Stimulated activated CD4-positive, alpha-beta T cell treated with anti-CD3 and anti-CD28 coated beads, Interleukin-2, amount 100 ng/mL, for 24 hours (primary cell): ENCODE data around the gene S1PR2.
A peak's percentile ranks its signal among the peaks of the same experiment; 100 is the strongest.
"Not testable (repeated sequence)": the region's sequence is repeated elsewhere in the genome, so short reads cannot be mapped to it uniquely, and the experiment has no call there.

Experiments used
- DNase-seq, 2 donors: peaks; one replicate each; pipeline ENCODE4 v3.0.0-alpha.2; 2020

The S1PR2 gene

DNA sequence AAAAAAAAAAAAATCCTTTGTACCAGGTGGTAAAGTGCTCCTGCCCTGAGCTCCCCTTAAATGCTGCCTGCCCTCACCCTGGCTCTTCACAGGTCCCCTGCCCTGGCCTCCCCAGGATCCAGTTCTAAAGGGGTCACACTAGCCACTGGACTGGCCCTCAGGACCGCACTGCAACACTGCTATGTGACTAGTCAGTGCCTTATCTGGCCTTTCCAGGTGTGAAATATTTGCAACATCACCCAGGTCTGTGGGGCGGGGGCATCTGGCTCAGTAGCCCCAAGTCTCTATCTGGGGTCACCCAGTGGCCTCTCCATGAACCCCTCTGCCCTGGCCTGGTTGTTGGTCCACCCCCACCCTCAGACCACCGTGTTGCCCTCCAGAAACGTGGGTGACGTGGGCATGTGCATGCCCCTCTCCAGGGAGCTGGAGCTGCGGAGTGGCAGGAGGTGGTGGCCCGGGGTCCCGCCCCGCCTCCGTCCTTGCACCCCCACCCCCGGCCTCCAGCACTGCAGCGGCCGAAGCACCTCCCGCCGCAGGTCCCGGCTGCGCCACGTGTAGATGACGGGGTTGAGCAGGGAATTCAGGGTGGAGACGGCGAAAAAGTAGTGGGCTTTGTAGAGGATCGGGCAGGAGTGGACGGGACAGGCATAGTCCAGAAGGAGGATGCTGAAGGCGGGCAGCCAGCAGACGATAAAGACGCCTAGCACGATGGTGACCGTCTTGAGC lies 7.5 kb downstream of the S1PR2 start:
- DNase-seq = no peak

DNA sequence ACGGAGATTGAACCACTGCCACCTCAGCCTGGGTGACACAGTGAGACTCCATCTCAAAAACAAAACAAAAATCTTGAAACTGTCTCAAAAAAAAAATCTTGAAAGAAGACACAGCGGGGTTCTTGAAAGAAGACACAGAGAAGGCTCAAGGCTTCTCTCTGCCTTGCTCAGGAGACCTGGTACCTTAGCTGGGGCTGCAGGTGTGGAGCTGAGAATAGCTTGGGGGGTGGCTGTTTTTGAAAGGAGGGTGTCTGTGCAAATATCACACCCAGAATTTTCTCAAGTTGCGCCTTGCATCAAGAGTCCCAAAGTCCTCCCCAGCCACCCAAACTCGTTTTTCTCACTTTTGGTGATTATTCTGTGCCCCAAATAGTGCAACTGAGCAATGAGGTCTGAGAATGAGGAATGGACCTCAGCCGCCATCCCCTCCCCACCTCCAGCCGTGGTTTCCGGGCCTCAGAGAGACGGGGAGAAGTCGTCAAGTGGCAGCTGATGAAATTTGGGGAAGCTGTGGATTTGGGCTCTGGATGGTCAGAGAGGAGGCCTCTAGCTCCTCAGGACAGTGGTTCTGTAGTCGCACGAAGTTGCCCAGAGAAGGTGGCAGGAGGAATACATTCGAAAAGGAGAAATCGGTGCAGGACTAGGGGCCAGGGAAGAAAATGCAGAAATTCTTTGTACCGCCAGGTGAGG lies 8.8 kb downstream of the S1PR2 start:
- DNase-seq = no peak

DNA sequence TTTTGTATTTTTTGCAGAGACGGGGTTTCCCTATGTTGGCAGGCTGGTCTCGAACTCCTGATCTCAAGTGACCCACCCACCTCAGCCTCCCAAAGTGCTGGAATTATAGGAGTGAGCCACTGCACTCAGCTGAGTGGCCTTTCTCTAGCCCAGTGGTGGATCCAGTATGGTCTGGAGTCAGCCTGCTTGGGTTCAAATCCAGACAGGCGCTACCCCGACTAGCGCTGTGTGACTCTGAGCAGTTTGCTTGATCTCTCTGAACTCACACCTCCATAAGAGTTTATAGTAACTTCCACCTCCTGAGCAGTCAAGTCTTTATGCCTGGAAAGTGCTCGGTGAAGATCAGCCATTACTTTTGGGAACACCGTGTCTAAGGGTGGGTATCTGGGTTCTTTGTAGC lies 10.4 kb downstream of the S1PR2 start:
- DNase-seq = no peak

DNA sequence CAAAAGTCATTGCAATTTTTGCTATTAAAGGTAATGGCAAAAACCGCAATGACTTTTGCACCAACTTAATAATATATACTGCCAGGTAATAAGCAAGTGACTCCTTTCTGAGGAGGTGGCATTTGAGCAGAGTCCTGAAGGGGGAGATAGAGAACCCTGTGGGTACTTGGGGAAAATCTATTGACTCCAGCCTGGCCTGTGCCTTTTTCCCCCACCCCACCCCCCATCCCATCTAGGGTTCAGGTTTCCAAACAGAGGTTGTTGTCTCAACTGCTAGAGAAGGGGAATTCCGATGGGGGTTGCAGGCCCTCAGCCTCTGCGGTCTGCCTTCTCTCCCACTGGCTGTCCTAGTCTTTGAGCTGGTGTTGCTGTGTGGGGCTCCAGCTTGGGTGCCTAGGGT lies 11.5 kb downstream of the S1PR2 start:
- DNase-seq = peak; percentile 21 to 37

DNA sequence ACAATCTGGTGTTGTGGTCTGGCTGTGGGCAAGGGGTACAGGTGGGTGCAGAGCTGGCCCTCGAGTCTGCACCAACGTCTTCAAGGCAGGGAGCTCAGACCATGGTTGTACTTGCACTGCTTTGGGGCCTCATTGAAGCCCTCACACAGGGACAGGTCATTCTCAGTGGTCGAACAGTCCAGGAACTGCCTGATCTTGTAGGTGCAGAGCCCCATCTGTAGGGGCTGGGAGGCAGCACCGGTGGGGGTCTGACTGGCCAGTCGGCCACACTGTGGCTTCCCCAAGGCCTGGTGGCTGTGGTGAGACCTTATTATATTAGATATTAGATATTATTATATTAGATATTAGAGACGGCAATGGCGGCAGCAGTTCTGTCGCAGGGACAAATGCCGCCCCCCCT lies 14.0 kb downstream of the S1PR2 start:
- DNase-seq = no peak

DNA sequence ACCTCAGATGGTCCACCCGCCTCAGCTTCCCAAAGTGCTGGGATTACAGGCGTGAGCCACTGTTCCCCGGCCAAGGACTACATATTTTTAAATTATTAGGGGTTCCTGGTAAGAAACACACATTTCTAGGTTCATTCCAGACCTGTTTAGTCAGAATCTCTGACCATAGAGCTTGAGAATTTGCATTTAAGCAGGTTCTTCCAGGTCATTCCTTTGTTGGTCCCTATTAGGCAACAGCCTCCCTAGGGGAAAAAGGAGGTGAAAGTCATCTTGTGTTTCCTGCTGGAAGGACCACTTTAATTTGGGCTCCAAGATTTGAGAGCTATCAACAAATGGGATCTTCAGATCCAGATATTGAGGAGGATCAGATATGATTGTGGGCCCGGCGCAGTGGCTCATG lies 16.3 kb downstream of the S1PR2 start:
- no peak for DNase-seq

DNA sequence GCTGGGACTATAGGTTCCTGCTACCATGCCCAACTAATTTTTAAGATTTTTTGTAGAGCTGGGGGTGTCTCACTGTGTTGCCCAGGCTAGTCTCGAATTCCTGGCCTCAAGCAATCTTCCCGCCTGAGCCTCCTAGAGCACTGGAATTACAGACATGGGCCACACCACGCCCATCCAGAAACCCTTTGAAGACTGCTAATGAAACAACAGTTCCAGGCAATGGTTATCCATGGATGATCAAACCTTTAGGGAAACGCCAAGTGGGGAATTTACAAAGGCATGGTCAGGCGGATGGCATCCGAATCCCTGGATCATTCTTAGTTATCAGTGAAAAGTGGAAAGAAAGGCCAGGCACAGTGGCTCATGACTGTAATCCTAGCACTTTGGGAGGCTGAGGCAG lies 19.4 kb downstream of the S1PR2 start:
- DNase-seq = no peak

DNA sequence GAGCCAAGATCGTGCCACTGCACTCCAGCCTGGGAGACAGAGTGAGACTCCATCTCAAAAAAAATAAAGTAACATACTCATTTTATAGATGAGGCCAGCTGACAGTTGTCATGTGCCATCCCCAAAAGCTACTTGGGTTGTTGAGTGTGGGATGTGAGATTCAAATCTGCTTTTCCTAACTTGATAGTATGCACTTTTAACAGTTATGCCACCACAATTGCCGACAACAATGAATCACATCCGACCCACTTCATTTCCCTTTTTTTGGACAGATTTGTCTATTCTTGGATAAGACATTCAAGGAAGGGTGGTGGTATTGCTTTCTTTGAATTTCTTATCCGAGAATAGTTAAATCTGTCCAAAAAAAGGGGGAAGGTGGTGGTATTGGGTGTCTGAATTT lies 20.1 kb downstream of the S1PR2 start:
- no peak for DNase-seq

DNA sequence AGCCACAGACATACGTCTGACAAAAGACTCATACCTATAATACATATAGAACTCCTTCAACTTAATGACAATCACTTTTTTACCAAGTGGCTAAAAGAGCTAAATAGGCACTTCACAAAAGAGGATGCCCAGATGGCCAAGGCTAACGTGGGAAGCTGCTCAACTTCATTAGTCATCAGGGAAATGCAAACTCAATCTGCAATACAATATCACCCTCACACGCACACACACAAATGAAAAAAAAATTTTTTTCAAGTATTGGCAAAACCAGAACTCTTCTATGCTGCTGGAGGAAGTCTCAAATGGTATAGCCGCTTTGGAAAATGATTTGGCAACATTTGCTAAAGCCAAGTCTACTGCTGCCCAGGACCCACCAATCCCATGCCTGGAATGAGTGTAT lies 21.8 kb downstream of the S1PR2 start:
- DNase-seq = no peak

DNA sequence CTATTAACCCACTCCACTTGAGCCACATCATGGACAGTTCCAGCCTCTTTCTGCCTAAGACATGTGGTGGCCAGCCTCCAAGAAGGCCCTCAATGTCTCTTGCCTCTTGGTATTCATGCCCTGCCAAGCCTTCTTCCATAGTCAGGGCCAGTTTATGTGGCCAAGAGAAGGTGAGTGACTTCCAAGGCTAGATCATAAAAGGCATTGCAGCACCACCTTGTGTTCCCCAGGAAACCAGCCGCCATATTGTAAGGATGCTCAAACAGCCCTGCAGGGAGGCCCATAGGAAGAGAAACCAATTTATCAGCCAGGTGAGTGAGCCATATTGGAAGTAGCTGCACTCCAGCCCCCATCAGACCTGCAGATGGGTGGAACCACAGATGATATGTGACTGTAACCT lies 24.1 kb downstream of the S1PR2 start:
- no peak for DNase-seq

DNA sequence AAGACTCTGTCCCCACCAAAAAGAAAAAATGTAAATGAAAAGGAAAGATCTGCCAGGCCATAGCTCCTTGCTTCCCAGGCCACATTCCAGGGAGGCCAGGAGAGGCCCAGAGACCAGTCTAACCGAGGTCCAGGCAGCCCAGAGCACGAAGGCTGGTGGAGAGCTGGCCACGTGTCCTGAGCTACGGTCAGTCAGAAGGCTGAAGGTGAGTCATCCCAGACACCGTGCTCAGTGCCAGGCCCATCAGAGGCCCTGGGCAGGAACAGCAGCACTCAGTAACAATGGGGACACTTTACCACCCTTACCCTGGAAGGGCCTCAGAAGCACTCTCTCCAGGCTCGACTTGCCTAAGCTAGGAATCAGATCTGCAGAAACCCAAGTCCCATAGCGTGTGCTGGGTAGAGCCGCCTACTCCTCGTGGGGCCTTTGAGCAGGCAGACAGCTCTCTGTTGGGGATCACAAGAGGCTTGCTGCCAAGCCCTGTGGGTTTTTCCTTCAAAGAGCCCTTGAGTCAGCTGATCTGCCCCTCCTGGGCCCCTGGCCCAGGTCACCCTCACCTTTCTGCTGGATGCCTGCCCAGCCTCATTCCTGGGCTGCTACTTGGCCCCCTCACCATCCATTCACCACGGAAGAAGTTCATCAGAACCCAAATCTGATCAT lies 24.8 kb downstream of the S1PR2 start:
- no peak for DNase-seq

DNA sequence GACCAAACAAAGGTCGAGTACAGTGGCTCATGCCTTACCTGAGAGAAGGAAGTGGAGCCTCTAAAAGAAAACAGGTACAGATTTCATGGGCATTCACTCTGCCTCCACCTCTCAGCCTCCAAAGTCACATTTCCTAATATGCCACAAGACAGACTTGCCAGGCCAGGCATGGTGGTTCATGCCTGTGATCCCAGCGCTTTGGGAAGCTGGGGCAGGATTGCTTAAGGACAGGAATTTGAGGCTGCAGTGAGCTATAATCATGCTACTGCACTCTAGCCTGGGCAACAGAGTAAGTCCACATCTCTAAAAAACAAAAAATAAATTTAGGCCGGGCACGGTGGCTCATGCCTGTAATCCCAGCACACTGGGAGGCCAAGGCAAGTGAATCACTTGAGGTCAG lies 25.5 kb downstream of the S1PR2 start:
- no peak for DNase-seq

DNA sequence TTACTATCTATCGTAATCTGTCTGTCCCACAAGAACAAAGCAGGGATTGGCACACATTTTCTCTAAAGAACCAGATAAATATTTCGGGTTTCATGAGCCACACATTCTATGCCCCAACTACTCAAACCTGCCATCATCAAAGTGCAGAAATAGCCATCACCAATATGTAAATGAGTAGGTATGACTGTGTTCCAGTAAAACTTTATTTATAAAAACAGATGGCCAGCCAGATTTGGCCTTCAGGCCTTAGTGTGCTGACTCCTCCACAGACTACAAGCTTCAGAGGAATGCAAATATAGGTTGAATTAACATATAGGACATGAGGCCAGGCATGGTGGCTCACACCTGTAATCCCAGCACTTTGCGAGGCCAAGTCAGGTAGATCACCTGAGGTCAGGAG lies 27.4 kb downstream of the S1PR2 start:
- DNase-seq = no peak

DNA sequence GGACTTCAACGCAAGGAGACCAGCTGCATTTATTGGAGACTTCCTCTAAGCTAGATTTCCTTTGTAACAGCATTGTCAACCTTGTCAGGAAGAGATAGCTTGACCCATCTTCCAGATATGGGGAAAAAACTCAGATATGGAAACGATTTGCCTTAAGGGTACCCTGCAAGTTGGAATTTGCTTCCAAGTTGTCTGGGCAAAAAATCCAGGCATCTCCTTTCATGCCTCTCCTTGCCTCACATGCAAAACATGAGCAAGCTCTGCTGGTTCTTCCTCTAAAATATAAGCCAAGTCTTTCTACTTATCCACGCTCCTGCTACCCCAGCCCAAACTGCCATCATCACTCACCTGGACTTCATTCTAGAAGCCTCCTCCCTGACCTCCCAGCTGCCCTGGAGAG lies 30.0 kb downstream of the S1PR2 start:
- no peak for DNase-seq

DNA sequence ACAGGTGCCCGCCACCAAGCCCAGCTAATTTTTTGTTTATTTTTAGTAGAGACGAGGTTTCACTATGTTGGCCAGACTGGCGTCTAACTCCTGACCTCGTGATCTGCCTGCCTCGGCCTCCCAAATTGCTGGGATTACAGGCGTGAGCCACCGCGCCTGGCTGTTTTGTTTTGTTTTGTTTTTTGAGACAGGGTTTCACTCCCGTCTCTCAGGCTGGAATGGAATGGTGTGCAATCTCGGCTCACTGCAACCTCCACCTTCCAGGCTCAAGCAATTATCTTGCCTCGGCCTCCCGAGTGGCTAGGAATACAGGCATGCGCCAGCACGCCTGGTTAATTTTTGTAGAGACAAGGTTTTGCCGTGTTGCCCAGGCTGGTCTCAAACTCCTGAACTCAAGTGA lies 31.0 kb downstream of the S1PR2 start:
- not testable (repeated sequence) for DNase-seq

DNA sequence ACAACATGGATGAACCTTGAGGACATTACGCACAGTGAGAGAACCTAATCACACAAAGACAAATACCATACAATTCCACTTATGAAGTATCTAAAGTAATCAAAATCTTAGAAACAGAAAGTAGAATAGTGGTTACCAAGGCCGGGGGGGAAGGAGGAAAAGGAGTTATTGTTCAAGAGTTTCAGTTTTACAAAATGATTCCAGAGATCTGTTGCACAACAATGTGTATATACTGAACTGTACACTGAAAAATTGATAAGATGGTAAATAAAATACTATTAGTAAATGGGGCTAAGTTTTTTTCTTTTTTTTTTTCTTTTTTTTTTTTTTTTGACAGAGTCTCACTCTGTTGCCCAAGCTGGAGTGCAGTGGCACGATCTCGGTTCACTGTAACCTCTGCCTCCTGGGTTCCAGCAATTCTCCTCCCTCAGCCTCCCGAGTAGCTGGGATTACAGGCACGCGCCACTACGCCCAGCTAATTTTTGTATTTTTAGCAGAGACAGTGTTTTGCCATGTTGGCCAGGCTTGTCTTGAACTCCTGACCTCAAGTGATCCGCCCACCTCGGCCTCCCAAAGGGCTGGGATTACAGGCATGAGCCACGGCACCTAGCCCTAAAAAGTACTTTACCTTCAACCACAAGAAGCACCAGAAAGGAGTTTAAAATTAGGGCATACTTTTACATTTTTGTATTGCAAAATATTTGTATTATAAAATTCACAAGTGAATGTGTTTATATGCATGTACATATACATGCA lies 32.1 kb downstream of the S1PR2 start:
- not testable (repeated sequence) for DNase-seq

DNA sequence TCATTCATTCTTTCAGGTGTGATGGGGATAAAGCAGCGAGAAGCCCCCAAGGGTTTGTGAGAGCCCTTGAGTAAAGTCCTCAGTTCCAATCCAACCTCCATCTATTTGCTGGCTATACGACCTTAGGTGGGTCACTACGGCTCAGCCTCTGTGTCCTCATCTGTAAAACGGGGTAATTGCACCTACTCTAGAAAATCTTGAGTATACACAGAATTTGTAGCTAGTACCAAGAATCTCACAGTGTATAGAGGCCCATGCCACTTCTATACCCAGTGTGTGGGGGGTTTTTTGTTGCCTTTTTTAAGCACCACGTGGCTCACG lies 36.0 kb downstream of the S1PR2 start:
- DNase-seq = peak in 1 of 2 donors; percentile 20

DNA sequence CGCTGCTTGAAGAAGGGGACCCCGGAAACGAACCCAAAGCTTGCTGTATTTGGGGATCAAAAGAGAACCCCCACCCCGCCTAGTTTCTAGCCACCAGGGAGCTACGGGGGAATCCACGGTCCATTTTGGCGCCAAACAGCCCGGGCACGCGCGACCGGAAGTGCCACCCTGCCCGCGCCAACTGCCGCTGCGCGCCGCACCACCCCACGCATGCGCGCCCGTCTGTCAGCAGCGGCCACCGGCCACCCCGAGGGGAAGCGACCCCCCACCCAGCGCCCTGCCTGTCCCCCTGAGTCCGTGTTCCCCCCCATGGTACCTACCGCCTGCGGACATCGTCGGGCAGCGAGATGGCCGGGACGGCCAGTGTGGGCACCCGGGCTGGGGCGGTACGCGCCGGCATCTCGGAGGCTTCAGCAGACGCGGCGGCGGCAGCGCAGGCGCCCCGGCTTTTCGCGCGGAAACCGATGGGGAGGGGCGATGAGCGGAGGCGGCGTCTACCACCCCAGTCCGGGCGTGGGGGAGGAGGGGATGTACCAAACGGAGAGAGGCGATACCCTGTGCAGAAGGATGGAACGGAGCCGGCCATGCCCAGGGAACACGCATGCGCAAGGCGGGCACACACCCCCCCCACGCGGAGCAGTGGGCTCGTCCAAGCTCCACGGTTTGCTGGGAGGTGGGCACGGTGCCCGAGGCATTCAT lies 36.5 kb downstream of the S1PR2 start, which contains the start of gene DNMT1:
TSS of gene DNMT1 (minus strand) at position 454 of the 699 bp plus-strand sequence. CDS start at position 400, 54 bp downstream.
- peak; percentile 99 for DNase-seq

DNA sequence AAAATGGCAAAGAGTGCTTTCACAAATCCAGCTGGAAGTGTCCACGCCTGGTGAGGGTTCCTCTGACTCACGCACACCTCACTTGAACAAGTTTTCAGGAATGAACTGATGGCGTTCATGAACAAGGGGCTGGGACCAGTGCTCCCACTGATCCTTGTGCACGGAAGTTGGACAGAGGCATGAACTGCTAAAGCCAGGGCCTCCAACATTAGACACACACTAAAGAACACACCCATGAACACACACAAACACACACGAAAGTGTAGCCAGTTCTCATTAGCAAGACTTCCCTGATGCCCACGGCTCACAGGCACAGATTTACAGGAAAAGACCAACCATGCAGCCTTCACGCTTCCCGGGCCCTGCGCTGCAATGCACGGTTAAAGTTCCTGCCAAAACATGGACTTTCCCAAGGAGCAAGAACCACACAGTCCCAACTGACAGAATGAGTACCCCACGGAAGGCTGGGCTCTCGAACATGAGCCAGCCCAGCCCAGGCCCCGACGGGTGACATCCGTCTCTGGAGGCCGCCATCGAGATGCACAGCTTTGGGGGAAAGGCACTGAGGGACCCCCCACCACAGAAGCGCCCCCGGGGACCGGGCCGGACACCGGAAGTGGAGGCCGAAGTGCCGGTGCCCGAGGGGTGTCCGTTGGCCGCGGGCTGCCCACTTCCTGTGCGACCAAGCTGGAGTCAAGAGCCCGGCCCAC lies 37.2 kb downstream of the S1PR2 start:
- peak; percentile 19 to 46 for DNase-seq

DNA sequence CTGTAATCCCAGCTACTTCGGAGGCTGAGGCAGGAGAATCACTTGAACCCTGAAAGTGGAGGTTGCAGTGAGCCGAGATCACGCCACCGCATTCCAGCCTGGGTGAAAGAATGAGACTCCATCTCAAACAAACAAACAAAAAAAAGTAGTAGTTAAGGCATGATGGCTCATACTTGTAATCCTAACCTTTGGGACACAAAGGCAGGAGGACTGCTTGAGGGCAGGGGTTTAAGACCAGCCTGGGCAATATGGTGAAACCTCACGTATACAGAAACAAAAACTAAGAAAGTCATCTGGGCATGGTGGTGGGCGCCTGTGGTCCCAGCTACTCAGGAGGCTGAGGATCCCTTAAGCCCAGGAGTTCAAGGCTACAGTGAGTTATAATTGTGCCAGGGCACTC lies 38.2 kb downstream of the S1PR2 start:
- no peak for DNase-seq

DNA sequence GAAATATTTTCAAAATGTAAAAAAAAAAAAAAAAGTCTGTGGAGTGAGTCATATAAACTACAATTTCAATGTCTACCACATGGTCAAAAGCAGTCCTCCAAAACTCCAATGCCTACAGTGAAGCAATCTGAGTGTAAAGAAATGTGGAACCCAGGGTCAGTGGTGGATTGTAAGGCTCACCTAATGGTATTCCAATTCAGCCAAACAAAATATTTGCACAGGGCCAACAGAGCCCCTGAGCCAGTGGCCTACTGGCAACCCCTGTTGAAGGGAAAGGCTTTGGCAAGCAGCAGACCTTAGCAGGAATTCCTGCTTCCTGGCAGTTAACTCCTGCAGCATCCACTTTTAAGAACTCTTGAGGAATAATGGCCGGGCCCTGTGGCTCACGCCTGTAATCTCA lies 39.8 kb downstream of the S1PR2 start:
- no peak for DNase-seq

DNA sequence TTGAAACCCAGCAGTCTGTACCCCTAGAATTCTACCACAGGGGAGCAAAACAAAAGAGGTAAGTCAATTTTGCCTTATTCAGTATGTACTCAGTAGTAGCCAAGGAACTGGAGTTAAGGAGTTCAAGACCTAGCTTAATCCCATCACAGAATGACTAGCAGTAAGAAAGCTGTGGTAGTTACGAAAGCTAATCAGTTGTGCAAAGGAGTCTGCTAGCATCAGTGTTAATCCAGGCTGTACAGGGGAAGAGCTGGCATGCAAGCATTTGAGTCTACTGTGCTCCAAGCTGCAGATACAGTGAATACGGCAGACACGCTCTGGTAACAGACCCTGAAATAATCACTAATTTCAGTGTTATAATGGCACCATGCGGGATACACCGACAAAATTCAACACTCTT lies 41.1 kb downstream of the S1PR2 start:
- DNase-seq = no peak
